Measurements from ENCODE around the gene DIP2C. TPM values are rescaled to one million over a fixed set of nuclear protein-coding genes. Genes with fewer than 3 reads are reported as not detected.
"Not testable (repeated sequence)": the region's sequence is repeated elsewhere in the genome, so short reads cannot be mapped to it uniquely, and the experiment has no call there.

The DIP2C gene
- total RNA-seq, 1 donor from 2014 or later, result 41.6 TPM

DNA sequence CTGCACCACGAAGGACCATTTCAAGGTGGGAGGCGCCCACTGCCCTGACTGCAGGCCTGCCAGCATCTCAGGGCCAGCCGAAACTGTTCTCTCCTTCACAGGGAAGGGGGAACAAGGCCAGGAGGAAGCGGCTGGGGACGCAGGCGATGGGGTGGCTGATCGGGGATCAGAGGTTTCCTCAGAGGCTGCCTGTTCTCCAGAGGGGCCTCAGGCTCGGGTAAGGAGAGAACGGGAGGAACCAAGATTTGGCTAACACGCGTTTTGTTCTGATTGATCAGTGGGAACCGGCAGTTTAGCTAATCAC is 87.9 kb downstream of the DIP2C start:
- FAIRE-seq, result no peak
- no peak for DNase-seq (ENCODE audit: low spot score in 2 of 2)

GRCh38 chr10:600876-601659 is 88.4 kb downstream of the DIP2C start:
- FAIRE-seq (no peak), DNase-seq (ENCODE audit: low spot score in 2 of 2) (no peak)

GRCh38 chr10:600234-600633 is 89.2 kb downstream of the DIP2C start:
- DNase-seq (ENCODE audit: low spot score in 2 of 2), result no peak
- no peak for FAIRE-seq

DNA sequence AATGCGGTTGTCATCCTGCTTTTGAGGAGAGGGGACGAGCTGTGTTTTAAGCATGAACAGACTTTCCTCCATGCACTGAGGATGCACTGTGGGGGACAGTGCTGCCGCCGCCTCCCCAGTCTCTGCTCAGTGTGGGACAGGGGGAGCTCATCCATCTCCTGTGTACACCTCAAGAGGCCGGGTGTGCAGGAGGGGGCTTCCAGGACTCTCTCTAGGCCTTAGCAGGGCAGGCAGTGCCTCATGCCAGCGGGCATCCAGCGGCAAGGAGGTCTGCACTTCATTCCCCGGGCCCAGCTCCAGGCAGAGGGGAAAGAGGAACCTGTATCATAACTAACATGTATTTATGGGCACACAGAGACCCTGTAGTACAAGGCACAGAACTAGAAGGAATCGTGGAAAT is 89.7 kb downstream of the DIP2C start:
- FAIRE-seq (no peak), DNase-seq (ENCODE audit: low spot score in 2 of 2) (no peak)

- FAIRE-seq, result no peak
- DNase-seq (ENCODE audit: low spot score in 2 of 2), result no peak
Measured at GRCh38 chr10:598415-599170, 90.9 kb downstream of the DIP2C start.

GRCh38 chr10:597976-598375 is 91.5 kb downstream of the DIP2C start:
- DNase-seq (ENCODE audit: low spot score in 2 of 2), result no peak
- FAIRE-seq, result no peak

GRCh38 chr10:596725-597345 is 92.6 kb downstream of the DIP2C start:
- FAIRE-seq (no peak), DNase-seq (ENCODE audit: low spot score in 2 of 2) (no peak)

DNA sequence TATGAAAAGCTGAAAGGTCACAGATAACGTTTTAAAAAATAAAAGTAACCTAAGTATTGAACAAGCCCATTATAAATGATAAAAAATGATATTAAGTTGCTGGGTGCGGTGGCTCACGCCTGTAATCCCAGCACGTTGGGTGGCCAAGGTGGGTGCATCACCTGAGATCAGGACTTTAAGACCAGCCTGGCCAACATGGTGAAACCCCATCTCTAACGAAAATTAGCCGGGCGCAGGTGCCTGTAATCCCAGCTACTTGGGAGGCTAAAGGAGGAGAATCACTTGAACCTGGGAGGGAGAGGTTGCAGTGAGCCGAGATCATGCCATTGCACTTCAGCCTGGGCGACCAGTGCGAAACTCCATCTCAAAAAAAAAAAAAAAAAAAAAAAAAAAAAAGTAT is 93.3 kb downstream of the DIP2C start:
- not testable (repeated sequence) for DNase-seq (ENCODE audit: low spot score in 2 of 2); FAIRE-seq

- FAIRE-seq, result no peak
Measured at GRCh38 chr10:595473-595872, 94.0 kb downstream of the DIP2C start.

GRCh38 chr10:594584-595270 is 94.7 kb downstream of the DIP2C start:
- FAIRE-seq, result no peak
- no peak for DNase-seq (ENCODE audit: low spot score in 2 of 2)

More at GRCh38 chr10:595473-595872, 94.0 kb downstream of the DIP2C start:
- no peak for DNase-seq (ENCODE audit: low spot score in 2 of 2)

GRCh38 chr10:593901-594457 is 95.5 kb downstream of the DIP2C start:
- no peak for DNase-seq (ENCODE audit: low spot score in 2 of 2)
- no peak for FAIRE-seq

DNA sequence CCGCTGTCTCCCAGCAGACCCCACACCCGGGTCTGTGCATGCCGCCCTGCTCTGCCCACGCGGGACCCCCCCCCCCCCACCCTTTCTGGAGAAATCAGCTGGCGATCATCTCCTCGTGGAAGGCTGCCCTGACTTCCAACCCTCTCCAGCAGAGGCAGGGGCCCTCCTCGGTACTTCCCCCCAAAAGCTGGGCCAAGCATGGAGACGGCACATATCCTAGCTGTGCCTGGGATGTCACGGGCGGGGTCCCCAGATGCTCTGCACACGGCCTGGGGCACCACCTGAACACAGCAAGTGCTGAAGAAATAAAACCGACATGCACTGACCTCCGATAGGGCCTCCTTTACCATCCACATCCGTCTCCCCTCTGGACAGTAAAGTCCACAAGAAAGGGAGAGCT is 96.0 kb downstream of the DIP2C start:
- no peak for FAIRE-seq
- DNase-seq (ENCODE audit: low spot score in 2 of 2), result no peak

GRCh38 chr10:593016-593415 is 96.5 kb downstream of the DIP2C start:
- FAIRE-seq (no peak), DNase-seq (ENCODE audit: low spot score in 2 of 2) (no peak)

- no peak for FAIRE-seq
- DNase-seq (ENCODE audit: low spot score in 2 of 2), result no peak
Measured at GRCh38 chr10:591646-592045, 97.8 kb downstream of the DIP2C start.

DNA sequence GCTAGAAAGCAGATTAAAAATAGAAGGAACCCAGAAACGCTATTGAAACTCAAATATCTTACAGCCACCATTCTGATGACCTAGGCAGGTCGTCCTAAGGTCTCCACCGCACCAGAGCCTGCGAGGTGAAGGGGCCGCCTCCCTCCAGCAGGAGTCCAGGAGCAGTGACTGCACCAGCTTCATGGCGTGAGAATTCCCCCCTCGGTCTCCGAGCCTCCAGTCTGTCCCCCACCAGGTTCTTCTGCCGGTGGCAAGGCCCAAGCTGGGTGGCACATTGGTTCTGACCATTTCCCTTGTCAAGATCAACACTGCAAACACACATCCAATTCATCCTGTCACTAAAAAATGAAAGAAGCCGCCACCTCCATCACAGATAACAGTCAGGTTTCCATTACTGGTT is 98.7 kb downstream of the DIP2C start:
- DNase-seq (ENCODE audit: low spot score in 2 of 2), result no peak
- FAIRE-seq, result no peak

DNA sequence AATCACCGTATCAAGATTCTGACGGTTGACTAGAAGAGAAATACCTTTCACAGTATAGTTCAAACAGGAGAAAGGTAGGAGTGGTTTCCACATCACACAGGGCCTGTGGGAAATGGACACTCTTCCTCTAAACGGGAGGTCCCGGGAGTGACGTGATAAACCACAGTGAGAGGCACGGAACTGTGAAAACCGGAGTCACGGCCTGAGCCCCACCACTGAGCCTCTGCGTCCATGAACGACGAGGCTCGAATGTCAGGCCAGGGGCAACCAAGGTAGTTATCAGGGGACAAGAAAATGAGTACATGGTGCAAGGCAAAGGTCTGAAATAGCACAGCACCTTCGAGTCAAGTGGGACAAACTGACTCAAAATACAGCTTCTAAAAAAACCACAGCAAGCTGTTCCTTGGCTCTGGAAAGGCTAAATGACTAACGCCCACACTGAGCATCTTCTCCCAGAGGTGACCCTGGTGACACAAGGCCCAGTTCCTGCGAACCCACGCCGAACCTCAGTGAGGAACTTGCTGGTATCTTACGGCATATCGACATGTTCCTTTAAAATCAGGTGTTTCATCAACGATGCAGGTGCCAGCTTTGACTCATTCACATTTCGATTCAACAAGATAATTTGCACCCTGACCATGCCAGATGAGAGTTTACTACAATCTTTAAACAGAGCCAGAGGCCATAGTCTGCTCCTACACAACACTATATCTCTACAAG is 99.3 kb downstream of the DIP2C start:
- FAIRE-seq (no peak), DNase-seq (ENCODE audit: low spot score in 2 of 2) (no peak)

DNA sequence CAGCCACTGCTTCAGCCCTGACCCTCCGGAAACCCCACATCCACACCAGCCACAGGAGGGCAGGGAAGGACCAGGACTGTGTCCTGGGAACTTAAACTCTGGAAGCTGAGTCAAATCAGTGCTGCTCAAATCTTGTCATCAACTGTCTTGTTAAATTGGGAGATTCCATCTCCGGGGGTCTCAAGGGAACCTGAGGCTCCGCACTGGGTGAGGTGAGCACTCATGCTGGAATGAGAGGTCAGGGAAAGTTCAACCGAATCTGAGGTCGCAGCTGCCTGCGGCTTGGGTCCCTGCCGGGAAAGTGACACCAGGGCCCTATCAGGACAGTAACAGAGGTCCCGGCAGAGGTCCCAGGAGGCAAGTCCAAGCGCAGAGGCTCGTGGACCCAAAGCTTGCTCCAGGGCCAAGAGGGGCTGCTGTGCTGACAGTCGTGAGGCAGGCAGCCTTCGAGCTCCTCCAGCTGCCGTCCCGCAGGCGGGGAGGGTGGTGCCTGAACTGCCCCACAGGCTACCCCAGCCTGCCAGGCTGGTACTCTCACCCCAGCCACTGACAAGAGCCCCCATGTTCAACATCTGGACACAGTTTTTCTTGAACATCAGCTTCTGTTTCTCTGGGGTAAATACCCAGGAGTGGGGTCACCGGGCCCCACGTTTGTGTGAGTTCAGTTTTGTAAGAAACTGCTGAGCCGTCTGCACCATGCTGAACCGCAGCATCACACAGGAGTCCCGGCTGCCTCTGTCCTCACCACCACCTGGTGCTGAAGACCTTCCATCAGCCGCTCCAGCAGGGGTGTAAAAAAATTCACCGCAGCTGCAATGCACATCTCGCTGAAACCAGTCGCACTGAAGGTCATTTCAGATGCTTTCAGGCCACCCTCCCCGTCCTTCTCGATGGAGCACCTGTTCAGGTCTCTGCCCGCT is 101.0 kb downstream of the DIP2C start:
- FAIRE-seq (no peak), DNase-seq (ENCODE audit: low spot score in 2 of 2) (no peak)

DNA sequence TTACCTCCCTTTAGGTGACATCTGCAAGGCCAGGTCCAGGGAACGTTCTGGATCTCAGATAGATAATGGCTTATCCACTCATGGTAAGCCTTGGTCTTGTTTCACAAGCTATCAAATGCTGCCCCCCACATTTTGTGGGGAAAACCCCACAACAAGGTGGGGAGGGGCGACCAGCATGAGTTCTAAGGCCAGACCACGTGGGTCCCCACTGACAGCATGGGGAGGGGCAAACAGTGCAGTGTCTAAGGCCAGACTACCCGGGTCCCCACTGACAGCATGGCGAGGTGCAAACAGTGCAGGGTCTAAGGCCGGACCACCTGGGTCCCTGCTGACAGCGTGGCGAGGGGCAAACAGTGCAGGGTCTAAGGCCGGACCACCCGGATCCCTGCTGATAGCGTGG is 102.8 kb downstream of the DIP2C start:
- FAIRE-seq (no peak), DNase-seq (ENCODE audit: low spot score in 2 of 2) (no peak)

- DNase-seq (ENCODE audit: low spot score in 2 of 2), result no peak
- no peak for FAIRE-seq
Measured at GRCh38 chr10:586151-586550, 103.3 kb downstream of the DIP2C start.
